ENCODE results near the gene CAMLG.

DNA sequence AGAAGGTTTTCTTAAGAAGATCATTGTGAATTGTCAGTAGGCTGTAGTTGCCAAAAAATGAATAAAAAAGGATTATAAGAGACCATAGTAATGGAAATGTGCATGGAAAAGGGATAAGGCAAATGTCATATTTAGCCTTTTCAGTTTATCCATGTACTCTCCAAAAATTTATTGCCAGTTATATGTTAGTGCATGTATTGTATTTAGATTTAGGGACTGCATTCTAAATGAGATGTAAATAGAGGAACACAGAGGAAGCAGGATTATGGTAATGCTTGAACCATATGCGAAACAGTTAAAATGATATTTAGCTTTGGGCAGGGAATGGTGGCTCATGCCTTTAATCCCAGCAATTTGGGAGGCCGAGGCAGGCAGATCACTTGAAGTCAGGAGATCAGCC is 53.2 kb downstream of the CAMLG start:
- TF ChIP-seq, protein P1, sequence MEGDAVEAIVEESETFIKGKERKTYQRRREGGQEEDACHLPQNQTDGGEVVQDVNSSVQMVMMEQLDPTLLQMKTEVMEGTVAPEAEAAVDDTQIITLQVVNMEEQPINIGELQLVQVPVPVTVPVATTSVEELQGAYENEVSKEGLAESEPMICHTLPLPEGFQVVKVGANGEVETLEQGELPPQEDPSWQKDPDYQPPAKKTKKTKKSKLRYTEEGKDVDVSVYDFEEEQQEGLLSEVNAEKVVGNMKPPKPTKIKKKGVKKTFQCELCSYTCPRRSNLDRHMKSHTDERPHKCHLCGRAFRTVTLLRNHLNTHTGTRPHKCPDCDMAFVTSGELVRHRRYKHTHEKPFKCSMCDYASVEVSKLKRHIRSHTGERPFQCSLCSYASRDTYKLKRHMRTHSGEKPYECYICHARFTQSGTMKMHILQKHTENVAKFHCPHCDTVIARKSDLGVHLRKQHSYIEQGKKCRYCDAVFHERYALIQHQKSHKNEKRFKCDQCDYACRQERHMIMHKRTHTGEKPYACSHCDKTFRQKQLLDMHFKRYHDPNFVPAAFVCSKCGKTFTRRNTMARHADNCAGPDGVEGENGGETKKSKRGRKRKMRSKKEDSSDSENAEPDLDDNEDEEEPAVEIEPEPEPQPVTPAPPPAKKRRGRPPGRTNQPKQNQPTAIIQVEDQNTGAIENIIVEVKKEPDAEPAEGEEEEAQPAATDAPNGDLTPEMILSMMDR (IDR thresholded peaks at IDR 0.05; ENCODE audit: control extremely low read depth in 1 of 3, insufficient read depth in 1 of 3, low read depth in 1 of 3, low read length in 3 of 3) = no peak
- TF ChIP-seq JUN (IDR thresholded peaks at IDR 0.05; ENCODE audit: low read depth, low read length) (no peak), ZNF274 (IDR thresholded peaks at IDR 0.05; ENCODE audit: borderline replicate concordance, extremely low read depth, low read length) (no peak), SIRT6 (IDR thresholded peaks at IDR 0.05; ENCODE audit: low read length) (no peak), SAP30 (IDR thresholded peaks at IDR 0.05; ENCODE audit: insufficient read depth, insufficient replicate concordance, low read length) (no peak), EZH2 (IDR thresholded peaks at IDR 0.05; ENCODE audit: low read depth, low read length, severe bottlenecking) (no peak), POLR2AphosphoS5 (IDR thresholded peaks at IDR 0.05; ENCODE audit: low read depth, low read length) (no peak), TCF12 (IDR thresholded peaks at IDR 0.05; ENCODE audit: low read depth, low read length) (no peak), RAD21 (IDR thresholded peaks at IDR 0.05 in 1 of 2, conservative IDR thresholded peaks at IDR 0.05 in 1 of 2; ENCODE audit: low read depth in 2 of 2, low read length in 2 of 2) (no peak), POLR2A (IDR thresholded peaks at IDR 0.05; ENCODE audit: control extremely low read depth in 1 of 2, low read depth in 2 of 2, low read length in 2 of 2) (no peak), USF2 (IDR thresholded peaks at IDR 0.05; ENCODE audit: low read length) (no peak), ASH2L (IDR thresholded peaks at IDR 0.05; ENCODE audit: low read length) (no peak)
- TF ChIP-seq, protein P2, sequence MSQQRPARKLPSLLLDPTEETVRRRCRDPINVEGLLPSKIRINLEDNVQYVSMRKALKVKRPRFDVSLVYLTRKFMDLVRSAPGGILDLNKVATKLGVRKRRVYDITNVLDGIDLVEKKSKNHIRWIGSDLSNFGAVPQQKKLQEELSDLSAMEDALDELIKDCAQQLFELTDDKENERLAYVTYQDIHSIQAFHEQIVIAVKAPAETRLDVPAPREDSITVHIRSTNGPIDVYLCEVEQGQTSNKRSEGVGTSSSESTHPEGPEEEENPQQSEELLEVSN (IDR thresholded peaks at IDR 0.05) = no peak

All from H1 (cell line).